K562 (cell line): ENCODE results near the gene COL23A1. TPM values are rescaled to one million over a fixed set of nuclear protein-coding genes. Genes with fewer than 3 reads are reported as not detected.

Source experiments
- BCL6 ChIP-seq: fragments of 250-450 bp; sonication (Bioruptor Pico); IDR thresholded peaks from 2 replicates; pipeline ENCODE4 v1.4.0; 2020
- CCNT2 ChIP-seq: IDR thresholded peaks from 2 replicates; pipeline ENCODE4 v1.6.1; 2011; ENCODE audit warnings: borderline replicate concordance, low read depth, mild to moderate bottlenecking, moderate library complexity, mixed read lengths, low read length; ENCODE audit not compliant: insufficient read length; ENCODE audit errors: extremely low read depth
- CGGBP1 ChIP-seq: fragments of 250-450 bp; sonication (Bioruptor Pico); IDR thresholded peaks from 2 replicates; pipeline ENCODE4 v1.9.0; 2021; ENCODE audit warnings: mild to moderate bottlenecking
- CXXC5 ChIP-seq: fragments of 250-450 bp; sonication (Bioruptor Pico); IDR thresholded peaks from 2 replicates; pipeline ENCODE4 v1.8.0; 2022; ENCODE audit warnings: inconsistent platforms, mild to moderate bottlenecking, moderate library complexity
- HNRNPLL ChIP-seq: fragments of 200-400 bp; formaldehyde crosslinking; IDR thresholded peaks from 2 replicates; pipeline ENCODE4 v1.6.1; 2017; ENCODE audit warnings: low read length, low read depth, mild to moderate bottlenecking; ENCODE audit not compliant: poor library complexity, severe bottlenecking
- MAZ ChIP-seq, 2 experiments: fragments of 450-650 bp in 1 of 2; sonication (generic) in 1 of 2; formaldehyde crosslinking; IDR thresholded peaks in 1 of 2; conservative IDR thresholded peaks in 1 of 2; 2 replicates each; pipeline versions ENCODE4 v1.4.0 to v1.5.0; 2020; ENCODE audit warnings: mild to moderate bottlenecking in 1 of 2, missing genetic modification reagents in 1 of 2
- NONO ChIP-seq, 2 experiments: fragments of 200-400 bp in 1 of 2; fragments of 450-650 bp in 1 of 2; formaldehyde crosslinking in 1 of 2; IDR thresholded peaks; 2 replicates each; pipeline ENCODE4 v1.6.1; 2017; ENCODE audit warnings: low read depth in 2 of 2, mild to moderate bottlenecking in 2 of 2, moderate library complexity in 2 of 2, low read length in 1 of 2
- POLR2A ChIP-seq: fragments of 450-650 bp; conservative IDR thresholded peaks from 2 replicates; pipeline ENCODE4 v1.6.1; 2016
- RBFOX2 ChIP-seq: fragments of 200-400 bp; formaldehyde crosslinking; IDR thresholded peaks from 2 replicates; pipeline ENCODE4 v1.6.1; 2017; ENCODE audit warnings: low read depth, mild to moderate bottlenecking, low read length, moderate library complexity
- SNRNP70 ChIP-seq: fragments of 200-400 bp; formaldehyde crosslinking; optimal IDR thresholded peaks from 2 replicates; pipeline ENCODE3; 2017; ENCODE audit warnings: low read depth, low read length
- TSC22D4 ChIP-seq: fragments of 450-650 bp; IDR thresholded peaks from 2 replicates; pipeline ENCODE4 v1.6.1; 2016; ENCODE audit warnings: missing genetic modification characterization, missing biosample characterization, control low read depth
- USF2 ChIP-seq: sonication (generic); formaldehyde crosslinking; IDR thresholded peaks from 2 replicates; pipeline ENCODE4 v1.5.0; 2020; ENCODE audit warnings: missing genetic modification reagents
- ZNF57 ChIP-seq: fragments of 450-650 bp; formaldehyde crosslinking; IDR thresholded peaks from 2 replicates; pipeline ENCODE4 v1.4.0; 2020; ENCODE audit warnings: mild to moderate bottlenecking, moderate library complexity
- polyA plus RNA-seq, 8 experiments: library from polyadenylated mRNA; depleted of rRNA in 4 of 8; stranded (reverse) in 5 of 8; unstranded in 3 of 8; fragments of >200 nt; fragmentation: Nextera tagmentation in 2 of 8; fragmentation: Illumina TruSeq in 1 of 8; extraction: Ambion mirVana in 2 of 8; extraction: Trizol in 1 of 8; gene quantifications; 2 replicates each; pipeline versions ENCODE4 v1.2.1 to v1.2.3, GENCODE V29; 2011 to 2014; ENCODE audit warnings: inconsistent platforms in 1 of 8, missing spikeins in 1 of 8
- total RNA-seq, 7 experiments: library from RNA; depleted of rRNA in 6 of 7; stranded (reverse); fragments of >200 nt in 6 of 7; fragmentation: Illumina TruSeq in 2 of 7; extraction: Trizol in 2 of 7; gene quantifications; 2 replicates each; pipeline versions ENCODE4 v1.2.1 to v1.2.3, GENCODE V29; 2011 to 2021; ENCODE audit warnings: low replicate concordance in 1 of 7
- TF ChIP-seq, protein P1 (sequence below): fragments of 450-650 bp; IDR thresholded peaks from 2 replicates; pipeline ENCODE4 v1.6.1; 2017; ENCODE audit warnings: antibody characterized with exemption, mild to moderate bottlenecking
- TF ChIP-seq, protein P2 (sequence below): sonication (generic); formaldehyde crosslinking; IDR thresholded peaks from 2 replicates; pipeline ENCODE4 v1.8.1; 2023; ENCODE audit warnings: missing genetic modification reagents, mild to moderate bottlenecking, borderline replicate concordance

The COL23A1 gene
- total and polyA plus RNA-seq, 9 of the 15 experiments (the other 6 are each of a cell fraction or from before 2014, with no cell fraction given): 0.09 TPM; not detected in 8

DNA sequence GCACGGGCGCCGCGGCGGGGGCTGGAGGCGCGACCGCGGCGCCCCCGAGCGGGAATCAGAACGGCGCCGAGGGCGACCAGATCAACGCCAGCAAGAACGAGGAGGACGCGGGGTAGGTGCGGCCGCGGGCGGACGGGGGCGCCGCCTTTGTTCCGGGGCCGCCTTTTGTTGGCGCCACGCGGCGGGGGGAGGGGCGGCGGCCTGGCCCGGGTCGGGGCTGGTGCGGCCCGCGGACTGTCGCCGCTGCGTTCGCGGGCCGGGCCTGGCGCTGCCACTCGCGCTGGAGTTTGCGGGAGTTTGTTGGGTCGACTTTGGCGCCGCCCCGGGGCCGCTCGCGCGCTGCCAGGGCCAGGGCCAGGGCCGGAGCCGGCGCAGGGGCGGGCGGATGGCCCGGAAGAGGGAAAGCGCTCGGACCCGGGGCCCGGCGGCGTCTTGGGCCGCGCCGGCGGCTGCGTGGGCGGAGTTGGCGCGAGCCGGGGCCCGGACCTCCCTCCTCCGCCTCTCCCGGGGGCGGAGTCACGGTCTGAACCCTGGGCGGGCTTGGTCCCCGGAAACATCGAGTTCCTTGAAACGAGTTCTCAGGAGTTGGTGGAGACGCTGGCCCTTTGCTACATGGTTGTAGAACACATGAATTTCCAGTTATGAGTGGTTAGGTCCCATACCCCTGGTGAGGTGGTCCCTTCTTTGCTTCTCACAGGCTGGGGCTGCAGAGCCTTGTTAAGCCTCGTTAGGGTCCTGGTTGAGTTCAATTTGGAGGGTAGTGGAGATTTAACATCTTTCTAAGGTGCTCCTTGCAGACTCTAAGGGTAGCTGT is 385.1 kb downstream of the COL23A1 start (continued):
- TF ChIP-seq HNRNPLL (peak; percentile 15), TSC22D4 (tag) (no peak), CCNT2 (peak; percentile 58), SNRNP70 (no peak), BCL6 (CRISPR knock-in tag) (no peak), POLR2A (peak; percentile 42; the same call in 1 of the 2 replicates), NONO (IDR thresholded peaks at IDR 0.05; ENCODE audit: low read depth in 2 of 2, low read length in 1 of 2) (0 out of 4 replicates have a peak, but pooled peaks of 1 of the 2 experiments have one; percentile 49), MAZ (CRISPR knock-in tag; conservative IDR thresholded peaks at IDR 0.05 in 1 of 2, IDR thresholded peaks at IDR 0.05 in 1 of 2) (peak in 1 of 2 experiments; percentile 46; a peak in 2 of 4 replicates), CXXC5 (CRISPR knock-in tag) (peak; percentile 68), RBFOX2 (peak; percentile 85), USF2 (CRISPR knock-in tag) (no peak), ZNF57 (CRISPR knock-in tag) (no peak), CGGBP1 (CRISPR knock-in tag) (no peak)
- TF ChIP-seq, protein P1, sequence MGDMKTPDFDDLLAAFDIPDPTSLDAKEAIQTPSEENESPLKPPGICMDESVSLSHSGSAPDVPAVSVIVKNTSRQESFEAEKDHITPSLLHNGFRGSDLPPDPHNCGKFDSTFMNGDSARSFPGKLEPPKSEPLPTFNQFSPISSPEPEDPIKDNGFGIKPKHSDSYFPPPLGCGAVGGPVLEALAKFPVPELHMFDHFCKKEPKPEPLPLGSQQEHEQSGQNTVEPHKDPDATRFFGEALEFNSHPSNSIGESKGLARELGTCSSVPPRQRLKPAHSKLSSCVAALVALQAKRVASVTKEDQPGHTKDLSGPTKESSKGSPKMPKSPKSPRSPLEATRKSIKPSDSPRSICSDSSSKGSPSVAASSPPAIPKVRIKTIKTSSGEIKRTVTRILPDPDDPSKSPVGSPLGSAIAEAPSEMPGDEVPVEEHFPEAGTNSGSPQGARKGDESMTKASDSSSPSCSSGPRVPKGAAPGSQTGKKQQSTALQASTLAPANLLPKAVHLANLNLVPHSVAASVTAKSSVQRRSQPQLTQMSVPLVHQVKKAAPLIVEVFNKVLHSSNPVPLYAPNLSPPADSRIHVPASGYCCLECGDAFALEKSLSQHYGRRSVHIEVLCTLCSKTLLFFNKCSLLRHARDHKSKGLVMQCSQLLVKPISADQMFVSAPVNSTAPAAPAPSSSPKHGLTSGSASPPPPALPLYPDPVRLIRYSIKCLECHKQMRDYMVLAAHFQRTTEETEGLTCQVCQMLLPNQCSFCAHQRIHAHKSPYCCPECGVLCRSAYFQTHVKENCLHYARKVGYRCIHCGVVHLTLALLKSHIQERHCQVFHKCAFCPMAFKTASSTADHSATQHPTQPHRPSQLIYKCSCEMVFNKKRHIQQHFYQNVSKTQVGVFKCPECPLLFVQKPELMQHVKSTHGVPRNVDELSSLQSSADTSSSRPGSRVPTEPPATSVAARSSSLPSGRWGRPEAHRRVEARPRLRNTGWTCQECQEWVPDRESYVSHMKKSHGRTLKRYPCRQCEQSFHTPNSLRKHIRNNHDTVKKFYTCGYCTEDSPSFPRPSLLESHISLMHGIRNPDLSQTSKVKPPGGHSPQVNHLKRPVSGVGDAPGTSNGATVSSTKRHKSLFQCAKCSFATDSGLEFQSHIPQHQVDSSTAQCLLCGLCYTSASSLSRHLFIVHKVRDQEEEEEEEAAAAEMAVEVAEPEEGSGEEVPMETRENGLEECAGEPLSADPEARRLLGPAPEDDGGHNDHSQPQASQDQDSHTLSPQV: 0 out of 2 replicates have a peak, but pooled peaks have one; percentile 33
- TF ChIP-seq, protein P2, sequence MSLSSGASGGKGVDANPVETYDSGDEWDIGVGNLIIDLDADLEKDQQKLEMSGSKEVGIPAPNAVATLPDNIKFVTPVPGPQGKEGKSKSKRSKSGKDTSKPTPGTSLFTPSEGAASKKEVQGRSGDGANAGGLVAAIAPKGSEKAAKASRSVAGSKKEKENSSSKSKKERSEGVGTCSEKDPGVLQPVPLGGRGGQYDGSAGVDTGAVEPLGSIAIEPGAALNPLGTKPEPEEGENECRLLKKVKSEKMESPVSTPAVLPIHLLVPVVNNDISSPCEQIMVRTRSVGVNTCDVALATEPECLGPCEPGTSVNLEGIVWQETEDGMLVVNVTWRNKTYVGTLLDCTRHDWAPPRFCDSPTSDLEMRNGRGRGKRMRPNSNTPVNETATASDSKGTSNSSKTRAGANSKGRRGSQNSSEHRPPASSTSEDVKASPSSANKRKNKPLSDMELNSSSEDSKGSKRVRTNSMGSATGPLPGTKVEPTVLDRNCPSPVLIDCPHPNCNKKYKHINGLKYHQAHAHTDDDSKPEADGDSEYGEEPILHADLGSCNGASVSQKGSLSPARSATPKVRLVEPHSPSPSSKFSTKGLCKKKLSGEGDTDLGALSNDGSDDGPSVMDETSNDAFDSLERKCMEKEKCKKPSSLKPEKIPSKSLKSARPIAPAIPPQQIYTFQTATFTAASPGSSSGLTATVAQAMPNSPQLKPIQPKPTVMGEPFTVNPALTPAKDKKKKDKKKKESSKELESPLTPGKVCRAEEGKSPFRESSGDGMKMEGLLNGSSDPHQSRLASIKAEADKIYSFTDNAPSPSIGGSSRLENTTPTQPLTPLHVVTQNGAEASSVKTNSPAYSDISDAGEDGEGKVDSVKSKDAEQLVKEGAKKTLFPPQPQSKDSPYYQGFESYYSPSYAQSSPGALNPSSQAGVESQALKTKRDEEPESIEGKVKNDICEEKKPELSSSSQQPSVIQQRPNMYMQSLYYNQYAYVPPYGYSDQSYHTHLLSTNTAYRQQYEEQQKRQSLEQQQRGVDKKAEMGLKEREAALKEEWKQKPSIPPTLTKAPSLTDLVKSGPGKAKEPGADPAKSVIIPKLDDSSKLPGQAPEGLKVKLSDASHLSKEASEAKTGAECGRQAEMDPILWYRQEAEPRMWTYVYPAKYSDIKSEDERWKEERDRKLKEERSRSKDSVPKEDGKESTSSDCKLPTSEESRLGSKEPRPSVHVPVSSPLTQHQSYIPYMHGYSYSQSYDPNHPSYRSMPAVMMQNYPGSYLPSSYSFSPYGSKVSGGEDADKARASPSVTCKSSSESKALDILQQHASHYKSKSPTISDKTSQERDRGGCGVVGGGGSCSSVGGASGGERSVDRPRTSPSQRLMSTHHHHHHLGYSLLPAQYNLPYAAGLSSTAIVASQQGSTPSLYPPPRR: 0 out of 2 replicates have a peak, but pooled peaks have one; percentile 2
